GM11168 (cell line): ENCODE results near the gene CNOT8.
"Not testable (repeated sequence)": the region's sequence is repeated elsewhere in the genome, so short reads cannot be mapped to it uniquely, and the experiment has no call there.

ENCODE experiments used
- in situ Hi-C: fragments of 300-500 bp; cut with MboI; formaldehyde crosslinking; loops from one replicate; pipeline ENCODE4 v1.12.0; 2022; ENCODE audit warnings: low sequenced_read_pairs; ENCODE audit not compliant: unreplicated experiment

Gene CNOT8

DNA sequence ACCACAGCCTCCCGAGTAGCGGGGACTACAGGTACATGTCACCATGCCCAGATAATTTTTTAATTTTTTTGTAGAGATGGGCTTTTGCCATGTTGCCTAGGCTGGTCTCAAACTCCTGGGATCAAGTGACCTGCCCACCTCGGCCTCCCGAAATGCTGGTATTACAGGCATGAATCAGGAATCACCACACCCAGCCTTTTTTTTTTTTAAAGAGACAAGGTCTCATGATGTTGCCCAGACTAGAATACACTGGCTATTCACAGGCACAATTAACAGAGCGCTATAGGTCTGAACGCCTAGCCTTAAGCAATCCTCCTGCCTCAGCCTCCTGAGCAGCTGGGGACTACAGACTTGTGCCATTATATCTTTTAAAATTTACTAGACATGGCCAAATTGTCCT is 43.5 kb downstream of the CNOT8 start:
- in situ Hi-C loops = no loop called here

DNA sequence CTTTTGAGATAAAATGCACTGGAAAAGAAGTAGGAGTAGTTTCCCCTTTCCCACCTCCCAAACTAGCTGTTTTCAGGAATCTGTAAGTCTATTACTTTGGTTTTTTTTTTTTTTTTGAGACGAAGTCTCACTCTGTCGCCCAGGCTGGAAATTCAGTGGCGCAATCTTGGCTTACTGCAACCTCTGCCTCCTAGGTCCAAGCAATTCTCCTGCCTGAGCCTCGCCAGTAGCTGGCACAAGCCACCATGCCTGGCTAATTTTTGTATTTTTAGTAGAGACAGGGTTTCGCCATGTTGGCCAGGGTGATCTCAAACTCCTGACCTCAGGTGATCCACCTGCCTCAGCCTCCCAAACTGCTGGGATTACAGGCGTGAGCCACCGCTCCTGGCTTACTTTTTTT is 47.2 kb downstream of the CNOT8 start:
- in situ Hi-C loops = not testable (repeated sequence)

DNA sequence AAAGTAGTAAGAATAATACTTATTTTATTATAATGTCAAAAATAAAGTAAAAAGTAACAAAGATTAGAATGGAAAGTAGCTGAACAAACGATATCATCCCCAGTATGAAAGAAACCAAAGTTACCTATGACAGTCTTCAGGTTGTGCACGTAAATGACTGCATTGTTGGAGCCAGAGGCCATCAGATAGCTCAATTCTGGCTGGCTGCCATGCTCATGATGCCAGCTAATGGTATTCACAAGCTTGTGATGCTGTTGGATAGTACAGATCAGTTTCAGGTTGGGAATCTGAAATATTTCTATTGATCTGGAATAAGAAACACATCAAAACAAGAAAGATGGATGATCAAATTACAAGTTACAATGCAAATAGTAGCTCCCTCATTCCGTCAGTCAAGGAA is 58.4 kb downstream of the CNOT8 start:
- in situ Hi-C loops = no loop called here

DNA sequence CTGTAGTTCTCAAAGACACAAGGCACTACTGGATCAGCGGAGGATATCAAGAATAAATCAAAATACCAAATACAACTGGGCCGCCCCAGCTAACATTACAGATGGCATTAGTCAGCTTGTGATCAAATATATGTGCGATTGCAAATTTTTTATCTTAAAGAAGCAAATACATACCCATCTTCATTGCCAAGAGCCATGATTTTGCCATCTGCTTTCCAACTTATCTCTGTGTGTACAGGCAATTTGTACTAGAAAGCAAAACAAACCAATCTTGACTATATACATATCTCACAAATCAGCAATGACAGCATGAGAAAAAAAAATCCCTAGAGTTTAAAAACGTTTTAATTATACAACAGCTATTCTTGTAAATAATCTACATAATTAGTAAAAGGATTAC is 59.3 kb downstream of the CNOT8 start:
- in situ Hi-C loops = no loop called here

DNA sequence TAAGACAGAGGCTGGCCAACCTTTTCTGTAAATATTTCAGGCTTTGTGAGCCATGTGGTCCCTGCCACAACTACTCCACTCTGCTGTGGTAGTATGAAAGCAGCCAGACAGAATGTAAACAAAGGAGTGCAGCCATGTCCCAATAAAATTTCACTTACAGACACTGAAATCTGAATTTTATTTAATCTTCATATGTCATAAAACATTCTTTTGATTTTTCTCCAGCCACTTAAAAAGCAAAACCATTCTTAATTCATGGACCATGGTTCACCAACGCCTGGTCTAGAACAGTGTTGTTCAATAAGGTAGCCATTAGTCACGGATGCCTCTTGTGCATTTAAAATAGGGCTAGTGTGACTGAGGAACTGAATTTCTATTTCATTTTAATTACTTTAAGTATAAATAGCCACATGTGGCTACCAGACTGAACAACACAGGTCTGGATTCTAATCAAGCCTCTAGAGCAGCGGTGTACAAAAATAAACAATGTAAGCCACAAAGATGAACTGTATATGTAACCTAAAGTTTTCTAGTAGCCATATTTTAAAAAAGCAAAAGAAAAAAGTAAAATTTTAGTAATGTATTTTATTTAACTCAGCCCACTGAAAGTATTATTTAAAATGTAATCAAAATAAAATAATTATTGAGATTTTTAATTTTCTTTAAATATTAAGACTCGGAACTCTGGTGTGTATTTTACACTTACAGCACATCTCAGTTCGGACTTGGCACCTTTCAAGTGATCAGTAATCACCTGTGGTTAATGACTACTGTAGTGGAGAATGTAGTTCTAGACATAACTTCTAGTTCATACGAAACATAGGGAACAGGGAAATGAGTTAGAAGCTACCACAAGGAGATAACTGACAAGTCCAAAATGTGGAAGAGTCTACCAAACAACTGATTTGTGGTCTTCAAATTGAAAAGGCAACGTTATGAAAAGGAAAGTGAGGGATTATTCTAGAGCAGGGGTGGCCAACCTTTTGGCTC is 65.3 kb downstream of the CNOT8 start:
- in situ Hi-C loops = no loop called here
